ENCODE results near the gene ZNF24. TPM values are rescaled to one million over a fixed set of nuclear protein-coding genes. Genes with fewer than 3 reads are reported as not detected.

The ZNF24 gene
- total RNA-seq, 6 experiments from 2014 or later: 34.4 to 40.0 (median 36.1) TPM

- TF ChIP-seq CTCF (IDR thresholded peaks at IDR 0.05): no peak
- peaks cover 13% of the 10 kb centered on the region for H3K27me3 Mint-ChIP-seq (ENCODE audit: insufficient read depth)
- H3K27ac Mint-ChIP-seq: no peak overlapping the region
- H3K9me3 Mint-ChIP-seq: peaks cover 3% of the 10 kb centered on the region
- DNase-seq: no peak
- no peak overlapping the region for H3K4me3 Mint-ChIP-seq
- no peaks in the 10 kb centered on the region for H3K36me3 Mint-ChIP-seq (ENCODE audit: low read depth)
- peaks cover 42% of the 10 kb centered on the region for H3K4me1 Mint-ChIP-seq (ENCODE audit: low read depth)
These were observed 42.9 kb upstream of the ZNF24 start for GRCh38 chr18:35387152-35387571.

GRCh38 chr18:35386600-35387100 is 42.4 kb upstream of the ZNF24 start:
- Mint-ChIP-seq H3K4me1 (ENCODE audit: low read depth) (peaks cover 42% of the 10 kb centered on the region), H3K4me3 (no peak overlapping the region), H3K9me3 (peaks cover 5% of the 10 kb centered on the region), H3K36me3 (ENCODE audit: low read depth) (no peaks in the 10 kb centered on the region), H3K27ac (no peak overlapping the region), H3K27me3 (ENCODE audit: insufficient read depth) (peaks cover 14% of the 10 kb centered on the region)
- DNase-seq: peak; percentile 59
- TF ChIP-seq CTCF (IDR thresholded peaks at IDR 0.05): peak; percentile 92

- Mint-ChIP-seq H3K4me1 (ENCODE audit: low read depth) (peaks cover 23% of the 10 kb centered on the region), H3K9me3 (peaks cover 9% of the 10 kb centered on the region), H3K4me3 (no peak overlapping the region), H3K36me3 (ENCODE audit: low read depth) (no peaks in the 10 kb centered on the region), H3K27ac (no peak overlapping the region), H3K27me3 (ENCODE audit: insufficient read depth) (peaks cover 27% of the 10 kb centered on the region)
- no peak for TF ChIP-seq CTCF (IDR thresholded peaks at IDR 0.05)
- no peak for DNase-seq
These were observed 38.9 kb upstream of the ZNF24 start for GRCh38 chr18:35383136-35383535.

GRCh38 chr18:35379421-35379820 is 35.2 kb upstream of the ZNF24 start:
- DNase-seq: no peak
- Mint-ChIP-seq H3K4me3 (no peak overlapping the region), H3K27me3 (ENCODE audit: insufficient read depth) (peaks cover 25% of the 10 kb centered on the region), H3K9me3 (peaks cover 9% of the 10 kb centered on the region), H3K36me3 (ENCODE audit: low read depth) (no peaks in the 10 kb centered on the region), H3K27ac (no peak overlapping the region), H3K4me1 (ENCODE audit: low read depth) (peaks cover 15% of the 10 kb centered on the region)
- no peak for TF ChIP-seq CTCF (IDR thresholded peaks at IDR 0.05)

- H3K4me3 Mint-ChIP-seq: no peak overlapping the region; the same call in 1 of the 2 replicates
- H3K4me1 Mint-ChIP-seq (ENCODE audit: low read depth): peaks cover 15% of the 10 kb centered on the region
- H3K9me3 Mint-ChIP-seq: peaks cover 9% of the 10 kb centered on the region
- no peaks in the 10 kb centered on the region for H3K36me3 Mint-ChIP-seq (ENCODE audit: low read depth)
- no peak for DNase-seq
- H3K27ac Mint-ChIP-seq: no peak overlapping the region
- TF ChIP-seq CTCF (IDR thresholded peaks at IDR 0.05): no peak
- H3K27me3 Mint-ChIP-seq (ENCODE audit: insufficient read depth): peaks cover 23% of the 10 kb centered on the region
These were observed 34.3 kb upstream of the ZNF24 start for GRCh38 chr18:35378574-35378896.

Data from HFFc6 (cell line).